Sigmoid colon (tissue), 4 donors: ENCODE results near the gene THSD7B.

Experiments used
- POLR2A ChIP-seq, 2 donors: fragments of 450-650 bp; IDR thresholded peaks; one replicate each; pipeline ENCODE4 v1.6.1; 2016; ENCODE audit warnings: antibody characterized with exemption in 2 of 2, mild to moderate bottlenecking in 2 of 2, moderate library complexity in 2 of 2
- POLR2AphosphoS5 ChIP-seq, 4 donors: sonication (generic); formaldehyde crosslinking; IDR thresholded peaks; one replicate each; pipeline ENCODE4 v1.6.1; 2017; ENCODE audit warnings: antibody characterized with exemption in 4 of 4
- TF ChIP-seq, protein P1 (sequence below), 4 experiments: fragments of 450-650 bp in 3 of 4; fragments of 200-600 bp in 1 of 4; IDR thresholded peaks; one replicate each; pipeline ENCODE4 v1.5.1; 2016 to 2019; ENCODE audit warnings: antibody characterized with exemption in 4 of 4, mild to moderate bottlenecking in 3 of 4, moderate library complexity in 2 of 4

GRCh38 chr2:137380610-137381009 is 615.3 kb downstream of the THSD7B start:
- no peak for TF ChIP-seq POLR2A (IDR thresholded peaks at IDR 0.05)
- TF ChIP-seq, protein P1, sequence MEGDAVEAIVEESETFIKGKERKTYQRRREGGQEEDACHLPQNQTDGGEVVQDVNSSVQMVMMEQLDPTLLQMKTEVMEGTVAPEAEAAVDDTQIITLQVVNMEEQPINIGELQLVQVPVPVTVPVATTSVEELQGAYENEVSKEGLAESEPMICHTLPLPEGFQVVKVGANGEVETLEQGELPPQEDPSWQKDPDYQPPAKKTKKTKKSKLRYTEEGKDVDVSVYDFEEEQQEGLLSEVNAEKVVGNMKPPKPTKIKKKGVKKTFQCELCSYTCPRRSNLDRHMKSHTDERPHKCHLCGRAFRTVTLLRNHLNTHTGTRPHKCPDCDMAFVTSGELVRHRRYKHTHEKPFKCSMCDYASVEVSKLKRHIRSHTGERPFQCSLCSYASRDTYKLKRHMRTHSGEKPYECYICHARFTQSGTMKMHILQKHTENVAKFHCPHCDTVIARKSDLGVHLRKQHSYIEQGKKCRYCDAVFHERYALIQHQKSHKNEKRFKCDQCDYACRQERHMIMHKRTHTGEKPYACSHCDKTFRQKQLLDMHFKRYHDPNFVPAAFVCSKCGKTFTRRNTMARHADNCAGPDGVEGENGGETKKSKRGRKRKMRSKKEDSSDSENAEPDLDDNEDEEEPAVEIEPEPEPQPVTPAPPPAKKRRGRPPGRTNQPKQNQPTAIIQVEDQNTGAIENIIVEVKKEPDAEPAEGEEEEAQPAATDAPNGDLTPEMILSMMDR (IDR thresholded peaks at IDR 0.05), result no peak
- TF ChIP-seq POLR2AphosphoS5 (IDR thresholded peaks at IDR 0.05), result no peak
